ENCODE results near the gene SHMT1.
"Not testable (repeated sequence)": the region's sequence is repeated elsewhere in the genome, so short reads cannot be mapped to it uniquely, and the experiment has no call there.

Gene SHMT1

DNA sequence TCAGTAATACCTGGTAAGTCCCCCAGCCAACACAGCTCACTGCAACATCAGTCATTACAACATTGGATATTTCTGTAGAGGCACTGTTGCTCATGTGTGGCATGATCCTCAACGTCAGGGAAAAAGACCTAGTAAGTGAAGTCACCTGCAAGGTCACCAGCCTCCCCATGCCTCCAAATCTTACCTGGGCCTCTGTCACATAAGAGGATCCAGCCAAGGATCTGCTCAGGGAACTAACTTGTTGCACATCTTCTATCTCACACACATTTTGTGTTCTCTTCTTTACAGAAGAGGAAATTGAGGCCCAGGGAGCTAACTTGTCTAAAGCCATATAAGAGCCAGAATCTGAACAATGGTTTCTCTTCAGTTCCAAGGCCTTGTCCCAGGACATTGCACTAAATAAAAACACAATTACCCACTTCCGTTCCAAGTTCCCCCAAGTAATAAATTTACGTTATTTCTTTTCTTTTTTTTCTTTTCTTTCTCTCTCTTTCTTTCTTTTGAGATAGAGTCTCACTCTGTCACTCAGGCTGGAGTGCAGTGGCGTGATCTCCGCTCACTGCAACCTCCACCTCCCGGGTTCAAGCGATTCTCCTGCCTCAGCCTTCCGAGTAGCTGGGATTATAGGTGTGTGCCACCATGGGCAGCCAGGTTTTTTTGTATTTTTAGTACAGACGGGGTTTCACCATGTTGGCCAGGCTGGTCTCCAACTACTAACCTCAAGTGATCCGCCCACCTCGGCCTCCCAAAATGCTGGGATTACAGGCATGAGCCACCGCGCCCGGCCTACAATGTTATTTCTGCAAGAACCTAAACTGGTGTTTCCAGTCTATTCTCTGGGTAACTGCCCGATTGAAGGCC, 1.3 kb downstream of the SHMT1 start:
- no peak for DNase-seq
- H3K9me3 Mint-ChIP-seq = no peaks in the 10 kb centered on the region
- no peak overlapping the region for H3K27ac Mint-ChIP-seq
- peaks cover 26% of the 10 kb centered on the region for H3K4me1 Mint-ChIP-seq
- no peaks in the 10 kb centered on the region for H3K27me3 Mint-ChIP-seq
- H3K4me3 Mint-ChIP-seq = peak overlapping the region; percentile 93 to 97
- ATAC-seq = no peak

DNA sequence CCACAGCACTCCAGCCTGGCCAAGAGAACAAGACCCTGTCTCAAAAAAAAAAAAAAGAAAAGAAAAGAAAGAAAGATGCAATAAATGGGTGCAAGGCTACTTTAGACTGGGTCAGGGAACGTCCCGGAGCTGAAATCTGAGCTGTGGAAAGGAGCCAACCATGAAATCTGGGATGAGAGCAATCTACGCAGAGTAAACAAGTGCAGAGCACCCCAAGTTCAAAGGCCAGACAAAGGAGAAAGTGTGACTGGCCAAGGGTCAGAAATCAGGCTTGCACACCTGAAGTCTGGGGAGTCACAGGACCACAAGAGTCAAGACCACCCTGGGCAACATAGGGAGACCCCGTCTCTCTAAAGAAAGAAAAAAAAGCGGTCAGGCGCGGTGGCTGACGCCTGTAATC, 2.8 kb downstream of the SHMT1 start:
- no peaks in the 10 kb centered on the region for H3K27me3 Mint-ChIP-seq
- H3K4me1 Mint-ChIP-seq = peaks cover 26% of the 10 kb centered on the region
- ATAC-seq (no peak), DNase-seq (no peak)
- no peak overlapping the region for H3K27ac Mint-ChIP-seq
- no peak overlapping the region for H3K4me3 Mint-ChIP-seq
- no peaks in the 10 kb centered on the region for H3K9me3 Mint-ChIP-seq

DNA sequence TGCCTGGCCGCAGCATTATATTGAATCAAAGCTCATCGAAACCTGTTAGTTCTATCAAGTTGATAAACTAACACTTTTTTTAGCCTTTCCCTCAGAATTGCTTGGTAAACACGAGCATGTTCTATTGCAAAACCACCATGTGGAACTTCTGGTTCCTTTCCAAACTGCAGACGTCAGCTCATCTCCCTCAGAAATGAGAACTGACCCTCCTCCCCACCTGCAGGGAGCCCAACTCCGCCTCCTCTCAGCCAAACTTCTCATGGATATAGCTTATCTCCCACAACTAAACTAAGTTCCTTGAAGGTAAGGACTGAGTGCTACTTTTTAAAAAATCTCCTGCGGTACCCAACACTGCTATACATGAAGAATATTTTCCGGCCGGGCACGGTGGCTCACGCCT, 6.7 kb downstream of the SHMT1 start:
- ATAC-seq (no peak), DNase-seq (no peak)
- Mint-ChIP-seq H3K4me3 (no peak overlapping the region), H3K9me3 (no peaks in the 10 kb centered on the region), H3K4me1 (peaks cover 9% of the 10 kb centered on the region), H3K27me3 (no peaks in the 10 kb centered on the region), H3K27ac (no peak overlapping the region)

DNA sequence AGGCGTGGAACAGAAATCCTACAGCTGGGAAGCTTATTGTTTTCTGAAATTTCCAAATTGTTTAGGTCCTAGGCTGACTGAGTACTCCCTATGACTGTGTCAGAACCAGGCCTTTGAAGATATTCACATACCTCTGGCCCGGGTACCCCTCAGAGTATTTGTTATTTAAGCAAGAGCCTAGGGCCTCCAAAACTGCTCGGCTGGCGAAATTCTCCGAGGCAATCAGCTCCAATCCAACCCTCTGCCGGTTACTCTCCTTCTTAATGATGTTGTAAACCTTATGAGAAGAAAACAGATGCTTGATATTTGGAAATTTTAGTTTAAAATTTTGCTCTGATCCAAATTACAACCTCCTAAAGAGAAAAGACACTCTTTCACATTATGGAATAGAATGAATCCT, 9.8 kb downstream of the SHMT1 start:
- Mint-ChIP-seq H3K27me3 (no peaks in the 10 kb centered on the region), H3K4me1 (no peaks in the 10 kb centered on the region), H3K4me3 (no peak overlapping the region), H3K27ac (peak overlapping the region in 1 of 2 donors; percentile 19), H3K9me3 (no peaks in the 10 kb centered on the region)
- ATAC-seq = no peak
- no peak for DNase-seq

DNA sequence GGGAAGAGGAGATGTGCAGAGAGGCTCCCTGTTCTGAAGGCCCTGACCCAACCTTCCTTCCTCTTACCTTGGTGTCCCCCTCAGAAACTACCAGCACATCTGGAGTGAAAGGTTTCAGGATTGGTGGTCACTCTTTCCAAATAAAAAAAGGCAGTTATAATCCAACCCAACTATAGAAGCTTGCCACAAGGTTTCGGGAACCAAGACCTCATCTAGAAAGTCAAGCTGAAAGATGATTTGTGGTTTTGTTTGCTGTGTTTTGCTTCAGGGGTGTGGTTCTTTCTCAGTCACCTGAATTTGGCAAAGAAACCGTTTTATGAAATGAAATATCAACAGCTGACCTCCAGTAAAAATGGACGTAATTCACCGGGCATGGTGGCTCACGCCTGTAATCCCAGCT, 19.3 kb downstream of the SHMT1 start:
- H3K9me3 Mint-ChIP-seq = no peaks in the 10 kb centered on the region
- H3K4me3 Mint-ChIP-seq = no peak overlapping the region
- H3K27me3 Mint-ChIP-seq = no peaks in the 10 kb centered on the region
- DNase-seq = no peak
- H3K27ac Mint-ChIP-seq = peak overlapping the region in 1 of 2 donors; percentile 46
- no peaks in the 10 kb centered on the region for H3K4me1 Mint-ChIP-seq
- ATAC-seq = no peak

DNA sequence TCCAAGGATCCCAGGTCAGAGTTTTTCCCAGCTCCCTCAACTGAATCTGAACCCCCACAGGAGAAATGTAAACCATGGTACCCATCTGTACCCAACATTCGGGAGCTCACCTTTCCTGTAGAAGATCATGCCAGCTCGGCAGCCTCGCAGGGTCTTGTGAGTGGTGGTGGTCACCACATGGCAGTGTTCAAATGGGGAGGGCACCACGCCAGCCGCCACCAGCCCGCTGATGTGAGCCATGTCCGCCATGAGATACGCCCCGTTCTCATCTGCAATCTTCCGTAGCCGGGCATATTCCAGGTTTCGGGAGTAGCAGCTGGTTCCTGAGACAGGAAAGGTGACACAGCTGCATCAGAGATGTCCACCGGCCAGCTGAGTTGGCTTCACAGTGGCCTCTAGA, 23.4 kb downstream of the SHMT1 start:
- no peaks in the 10 kb centered on the region for H3K27me3 Mint-ChIP-seq
- no peaks in the 10 kb centered on the region for H3K9me3 Mint-ChIP-seq
- no peak overlapping the region for H3K4me3 Mint-ChIP-seq
- no peak for ATAC-seq
- no peaks in the 10 kb centered on the region for H3K4me1 Mint-ChIP-seq
- DNase-seq = no peak
- no peak overlapping the region for H3K27ac Mint-ChIP-seq

DNA sequence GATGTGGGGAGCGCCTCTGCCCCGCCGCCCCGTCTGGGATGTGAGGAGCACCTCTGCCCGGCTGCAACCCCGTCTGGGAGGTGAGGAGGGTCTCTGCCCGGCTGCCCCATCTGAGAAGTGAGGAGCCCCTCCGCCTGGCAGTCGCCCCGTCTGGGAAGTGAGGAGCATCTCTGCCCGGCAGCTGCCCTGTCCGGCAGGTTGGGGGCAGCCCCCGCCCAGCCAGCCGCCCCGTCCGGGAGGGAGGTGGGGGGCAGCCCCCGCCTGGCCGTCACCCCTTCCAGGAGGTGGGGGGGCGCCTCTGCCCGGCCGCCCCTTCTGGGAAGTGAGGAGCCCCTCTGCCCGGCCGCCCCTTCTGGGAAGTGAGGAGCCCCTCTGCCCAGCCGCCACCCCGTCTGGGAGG, 25.2 kb downstream of the SHMT1 start:
- H3K4me3 Mint-ChIP-seq, DNase-seq, H3K27ac Mint-ChIP-seq, H3K9me3 Mint-ChIP-seq, H3K4me1 Mint-ChIP-seq, H3K27me3 Mint-ChIP-seq, ATAC-seq: not testable (repeated sequence)

DNA sequence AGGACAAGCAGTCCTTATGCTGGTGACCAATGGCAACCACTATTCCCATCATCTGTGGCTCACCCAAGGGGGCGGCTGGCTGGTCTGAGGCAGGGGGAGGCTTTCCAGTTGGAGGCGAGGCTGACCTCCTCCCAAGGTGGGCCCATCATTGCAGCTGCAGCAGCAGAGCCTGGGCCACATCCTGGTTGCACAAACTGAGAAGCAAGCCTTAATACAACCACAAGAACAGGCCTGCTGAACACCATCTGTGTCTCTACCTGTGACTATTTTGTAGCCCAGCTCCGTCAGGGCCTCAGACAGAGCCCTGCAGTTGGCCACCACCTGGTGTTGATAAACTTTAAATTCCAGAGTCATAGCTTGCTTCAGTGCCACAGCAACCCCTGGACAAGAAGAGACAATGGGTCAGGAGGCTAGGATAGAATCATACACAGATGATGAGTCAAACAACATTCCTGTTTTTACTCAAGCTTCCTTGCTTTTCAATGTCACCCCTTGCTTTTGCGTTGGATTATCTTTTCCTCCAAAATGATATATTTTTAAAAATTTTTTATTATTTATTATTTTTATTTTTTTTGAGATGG, 30.4 kb downstream of the SHMT1 start:
- DNase-seq (no peak), ATAC-seq (peak; percentile 52)
- H3K9me3 Mint-ChIP-seq = no peaks in the 10 kb centered on the region
- H3K4me3 Mint-ChIP-seq = no peak overlapping the region
- peak overlapping the region in 1 of 2 donors; percentile 37 for H3K27ac Mint-ChIP-seq
- H3K4me1 Mint-ChIP-seq = peaks cover 17% of the 10 kb centered on the region
- H3K27me3 Mint-ChIP-seq = no peaks in the 10 kb centered on the region

DNA sequence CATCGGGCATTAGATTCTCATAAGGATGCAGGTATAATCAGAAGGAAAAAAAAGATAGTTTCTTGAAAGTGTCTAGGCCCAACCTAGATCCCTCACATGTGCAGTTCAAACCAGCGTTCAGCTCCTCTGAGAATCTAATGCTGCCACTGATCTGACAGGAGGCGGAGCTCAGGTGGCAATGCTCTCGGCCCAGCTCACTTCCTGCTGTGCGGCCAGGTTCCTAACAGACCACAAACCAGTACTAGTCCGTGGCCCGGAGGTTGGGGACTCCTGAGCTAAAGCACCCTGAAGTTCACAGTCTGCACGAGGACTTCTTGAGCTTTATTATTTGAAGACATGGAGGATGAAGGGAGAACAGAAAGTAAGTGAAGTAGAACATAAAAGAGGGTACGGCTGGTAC, 31.5 kb downstream of the SHMT1 start:
- H3K4me1 Mint-ChIP-seq = peaks cover 18% of the 10 kb centered on the region
- H3K4me3 Mint-ChIP-seq = no peak overlapping the region
- peak overlapping the region; percentile 47 to 85 for H3K27ac Mint-ChIP-seq
- H3K9me3 Mint-ChIP-seq = no peaks in the 10 kb centered on the region
- H3K27me3 Mint-ChIP-seq = no peaks in the 10 kb centered on the region
- peak in 1 of 2 donors; percentile 32 for DNase-seq
- peak; percentile 76 for ATAC-seq

DNA sequence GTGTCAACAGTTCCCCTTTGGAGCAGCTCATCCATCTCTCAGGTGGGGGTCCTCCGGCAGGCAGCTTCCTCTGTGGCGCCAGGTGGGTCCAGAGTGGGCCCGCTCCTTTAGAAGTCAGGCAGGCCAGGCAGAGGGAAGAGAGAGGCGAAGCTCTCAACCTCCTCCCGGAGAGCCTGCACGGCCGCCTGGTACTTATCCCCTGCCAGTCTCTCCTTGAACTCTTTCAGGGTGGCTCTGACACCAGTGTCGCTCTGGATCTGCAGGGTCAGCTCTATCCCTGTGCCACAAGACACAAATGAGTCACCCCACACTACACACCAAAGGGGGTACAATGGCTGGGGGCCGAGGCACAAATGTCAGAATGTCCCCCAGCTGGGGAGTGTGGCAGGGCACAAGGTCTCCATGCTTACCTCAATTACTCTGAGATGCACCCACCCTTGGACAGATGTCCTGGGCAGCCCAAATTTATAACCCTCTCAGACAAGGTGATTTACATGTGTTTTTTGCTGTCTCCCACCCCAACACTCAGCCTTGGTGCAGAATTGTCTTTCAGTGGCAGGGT, 34.6 kb downstream of the SHMT1 start:
- H3K4me1 Mint-ChIP-seq = peaks cover 40% of the 10 kb centered on the region
- DNase-seq (no peak), ATAC-seq (no peak)
- H3K9me3 Mint-ChIP-seq = no peaks in the 10 kb centered on the region
- H3K27me3 Mint-ChIP-seq = no peaks in the 10 kb centered on the region
- H3K4me3 Mint-ChIP-seq = no peak overlapping the region
- H3K27ac Mint-ChIP-seq = peak overlapping the region in 1 of 2 donors; percentile 82

DNA sequence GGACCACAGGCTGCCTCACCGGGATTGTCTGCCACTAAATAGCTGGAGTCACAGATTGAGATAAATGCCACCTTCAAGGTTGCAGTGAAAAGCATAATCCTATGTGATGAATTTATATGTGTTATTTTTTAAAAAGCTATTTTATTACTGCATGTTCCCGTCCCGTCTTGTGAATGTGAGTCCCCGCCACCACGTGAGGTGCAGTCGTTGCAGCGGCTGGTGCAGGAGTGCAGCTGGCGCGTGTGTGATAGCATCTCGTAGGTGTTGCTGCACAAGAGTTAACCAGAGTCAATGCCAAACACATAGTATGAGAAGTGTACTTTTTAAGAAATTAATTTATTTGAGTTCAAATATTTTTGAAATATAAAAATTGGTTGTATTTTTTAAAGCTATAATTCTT, 35.8 kb downstream of the SHMT1 start:
- ATAC-seq (no peak), DNase-seq (no peak)
- H3K27ac Mint-ChIP-seq = no peak overlapping the region
- no peak overlapping the region for H3K4me3 Mint-ChIP-seq
- H3K4me1 Mint-ChIP-seq = peaks cover 43% of the 10 kb centered on the region
- H3K27me3 Mint-ChIP-seq = no peaks in the 10 kb centered on the region
- H3K9me3 Mint-ChIP-seq = no peaks in the 10 kb centered on the region

DNA sequence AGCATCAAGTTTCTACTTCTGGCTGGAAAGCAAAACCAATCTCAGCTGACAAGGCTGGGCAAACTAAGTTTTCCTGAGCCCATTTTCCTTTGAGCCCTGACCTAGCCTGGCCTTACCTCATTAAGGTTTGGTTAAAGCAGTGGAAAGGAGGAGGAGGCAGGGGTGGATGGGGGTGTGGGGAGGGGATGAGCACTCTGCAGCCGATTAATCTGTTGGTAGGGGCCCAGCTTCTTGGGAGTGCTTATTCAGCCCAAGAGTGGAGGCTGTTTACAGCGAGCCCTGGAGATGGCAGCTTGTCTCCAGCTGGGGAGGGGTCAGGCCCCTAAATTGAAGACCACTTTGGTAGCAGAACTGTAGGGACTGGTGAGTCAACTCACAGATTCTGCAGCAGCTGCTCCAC, 36.3 kb downstream of the SHMT1 start:
- ATAC-seq (no peak), DNase-seq (no peak)
- peaks cover 41% of the 10 kb centered on the region for H3K4me1 Mint-ChIP-seq
- no peaks in the 10 kb centered on the region for H3K9me3 Mint-ChIP-seq
- no peak overlapping the region for H3K27ac Mint-ChIP-seq
- no peak overlapping the region for H3K4me3 Mint-ChIP-seq
- no peaks in the 10 kb centered on the region for H3K27me3 Mint-ChIP-seq

DNA sequence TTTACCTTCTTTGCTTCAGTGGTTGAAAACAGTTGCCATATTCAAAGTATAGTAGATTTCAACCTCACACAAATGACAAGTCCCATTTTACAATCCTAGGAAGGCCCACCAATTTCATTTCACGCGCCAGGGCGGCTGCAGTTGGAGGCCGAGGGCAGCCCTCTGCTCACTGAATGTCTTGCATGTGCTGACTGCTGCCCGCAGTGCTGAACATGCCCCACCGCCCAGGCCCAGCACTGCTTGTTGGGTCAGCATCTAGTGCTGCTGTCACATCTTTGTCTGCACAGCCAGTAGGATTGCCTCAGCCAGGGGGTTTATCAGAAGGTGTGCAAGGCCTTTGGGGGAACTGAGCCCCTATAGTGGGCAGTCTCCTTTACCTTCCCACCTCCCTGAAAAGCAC, 36.8 kb downstream of the SHMT1 start:
- no peaks in the 10 kb centered on the region for H3K9me3 Mint-ChIP-seq
- no peak overlapping the region for H3K4me3 Mint-ChIP-seq
- ATAC-seq (no peak), DNase-seq (no peak)
- H3K27ac Mint-ChIP-seq = peak overlapping the region in 1 of 2 donors; percentile 88
- no peaks in the 10 kb centered on the region for H3K27me3 Mint-ChIP-seq
- peaks cover 36% of the 10 kb centered on the region for H3K4me1 Mint-ChIP-seq

DNA sequence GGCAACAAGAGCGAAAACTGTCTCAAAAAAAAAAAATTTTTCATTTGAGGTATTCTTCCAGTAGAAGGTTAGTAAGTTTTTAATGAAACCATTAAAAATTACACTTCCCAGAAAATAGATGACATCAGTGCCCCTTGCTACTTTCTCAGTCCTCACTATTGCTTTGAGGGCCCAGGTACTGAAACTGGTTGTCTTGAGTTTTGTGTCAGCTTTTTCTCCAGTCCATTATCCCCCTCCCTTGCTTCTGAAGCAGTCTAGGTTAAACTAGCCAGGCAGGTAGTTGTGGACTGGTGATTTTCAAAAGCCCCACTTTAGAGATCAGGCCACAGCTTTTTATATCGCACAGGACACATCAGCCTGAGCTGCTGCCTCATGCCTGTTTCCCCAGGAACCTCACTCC, 37.3 kb downstream of the SHMT1 start:
- no peak overlapping the region for H3K4me3 Mint-ChIP-seq
- H3K27me3 Mint-ChIP-seq = no peaks in the 10 kb centered on the region
- ATAC-seq (peak; percentile 73), DNase-seq (no peak)
- peak overlapping the region; percentile 72 to 93 for H3K27ac Mint-ChIP-seq
- H3K4me1 Mint-ChIP-seq = peaks cover 34% of the 10 kb centered on the region
- no peaks in the 10 kb centered on the region for H3K9me3 Mint-ChIP-seq

DNA sequence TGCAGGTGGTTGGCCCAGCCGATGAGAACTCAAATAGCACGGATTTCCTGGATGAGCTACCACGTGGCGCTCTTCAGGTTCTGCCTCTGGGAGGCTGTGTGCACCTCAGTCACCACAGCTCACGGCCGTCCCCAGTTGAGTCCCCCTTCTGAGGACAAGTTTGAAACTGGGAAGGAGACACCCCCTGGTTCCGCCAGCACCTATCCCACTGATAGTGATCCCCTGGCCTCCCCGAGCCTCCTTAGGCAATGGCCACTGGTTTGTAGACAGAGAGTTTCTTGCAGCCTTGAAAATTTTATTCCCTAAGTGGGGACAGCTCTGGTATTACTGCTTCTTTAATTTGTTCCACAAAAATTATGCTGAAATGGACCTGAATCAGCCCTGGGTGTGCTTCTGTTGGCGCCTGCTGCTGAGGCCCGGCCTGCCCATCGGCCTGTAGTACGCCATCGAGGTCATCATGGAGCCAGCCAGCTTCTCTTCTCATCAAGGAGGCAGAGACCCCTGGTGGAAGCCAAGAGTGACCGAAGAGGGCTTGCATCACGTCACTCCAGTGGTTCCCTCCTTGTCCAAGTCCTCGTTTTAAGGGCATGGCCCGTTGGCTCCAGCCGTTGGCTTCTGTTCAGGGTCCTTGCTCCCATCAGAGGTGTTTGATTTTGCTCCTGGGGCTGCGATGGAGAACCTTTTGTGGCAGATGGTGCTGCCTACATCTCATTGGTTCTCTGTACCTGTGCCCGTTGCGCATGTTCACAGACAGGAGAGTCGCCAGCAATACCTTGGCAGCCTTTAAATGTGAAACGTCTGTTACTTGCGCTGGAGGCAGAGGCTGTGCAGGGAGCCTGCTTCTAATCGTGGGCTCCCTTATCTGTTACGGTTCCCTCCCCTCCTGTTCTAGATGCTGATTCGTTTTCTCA, 39.0 kb downstream of the SHMT1 start:
- ATAC-seq (no peak), DNase-seq (no peak)
- H3K4me1 Mint-ChIP-seq = peaks cover 51% of the 10 kb centered on the region
- no peaks in the 10 kb centered on the region for H3K9me3 Mint-ChIP-seq
- H3K27ac Mint-ChIP-seq = peak overlapping the region; percentile 40 to 93
- H3K4me3 Mint-ChIP-seq = no peak overlapping the region
- H3K27me3 Mint-ChIP-seq = no peaks in the 10 kb centered on the region

All from stimulated activated naive CD8-positive, alpha-beta T cell treated with anti-CD3 and anti-CD28 coated beads, Interleukin-15, amount 100 ng/mL, for 72 hours (primary cell).